Activated gamma-delta T cell treated with Interleukin-2 at 50 U/mL for 16 hours (primary cell): ENCODE results near the gene NUP37.
A peak's percentile ranks its signal among the peaks of the same experiment; 100 is the strongest.
"Not testable (repeated sequence)": the region's sequence is repeated elsewhere in the genome, so short reads cannot be mapped to it uniquely, and the experiment has no call there.

ENCODE experiments used
- DNase-seq: peaks from one replicate; pipeline ENCODE4 v3.0.0-alpha.2; 2020

NUP37 gene

GRCh38 chr12:102119674-102120563 is at the start of gene NUP37, which contains the start of gene PARPBP:
TSS of gene NUP37 (minus strand) at chr12:102120114. CDS start at chr12:102118518, 1,596 bp downstream.
TSS of gene PARPBP (plus strand) at chr12:102120183. CDS start at chr12:102123889, 3,706 bp downstream.
- peak; percentile 89 for DNase-seq

GRCh38 chr12:102167821-102168604 is 48.1 kb upstream of the NUP37 start:
- no peak for DNase-seq

DNA sequence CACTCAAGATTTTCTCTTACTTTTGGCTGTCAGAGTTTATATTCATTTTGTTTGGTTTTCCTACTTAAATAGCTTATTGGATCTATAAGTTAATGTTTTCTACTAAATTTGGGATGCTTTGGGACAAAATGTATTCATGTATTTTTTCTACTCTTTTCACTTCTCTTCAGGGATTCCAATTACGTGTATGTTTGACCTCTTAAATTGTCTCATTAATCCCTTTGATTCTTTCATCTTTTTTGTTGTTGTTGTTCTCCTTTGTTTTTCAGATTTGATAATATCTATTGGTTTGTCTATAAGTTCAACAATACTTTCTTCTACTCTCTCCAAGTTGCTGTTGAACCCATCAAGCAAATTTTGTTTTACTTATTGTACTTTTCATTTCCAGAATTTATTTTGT is 43.5 kb upstream of the NUP37 start:
- DNase-seq, result no peak

- DNase-seq, result not testable (repeated sequence)
These were observed 35.3 kb upstream of the NUP37 start for GRCh38 chr12:102155206-102155605.

DNA sequence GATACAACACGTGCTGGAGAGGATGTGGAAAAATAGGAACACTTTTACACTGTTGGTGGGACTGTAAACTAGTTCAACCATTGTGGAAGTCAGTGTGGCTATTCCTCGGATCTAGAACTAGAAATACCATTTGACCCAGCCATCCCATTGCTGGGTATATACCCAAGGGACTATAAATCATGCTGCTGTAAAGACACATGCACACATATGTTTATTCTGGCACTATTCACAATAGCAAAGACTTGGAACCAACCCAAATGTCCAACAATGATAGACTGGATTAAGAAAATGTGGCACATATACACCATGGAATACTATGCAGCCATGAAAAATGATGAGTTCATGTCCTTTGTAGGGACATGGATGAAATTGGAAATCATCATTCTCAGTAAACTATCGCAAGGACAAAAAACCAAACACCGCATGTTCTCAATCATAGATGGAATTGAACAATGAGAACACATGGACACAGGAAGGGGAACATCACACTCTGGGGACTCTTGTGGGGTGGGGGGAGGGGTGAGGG is 27.2 kb upstream of the NUP37 start:
- DNase-seq, result not testable (repeated sequence)

- no peak for DNase-seq
These were observed 24.3 kb upstream of the NUP37 start for GRCh38 chr12:102144221-102144620.

- DNase-seq, result not testable (repeated sequence)
These were observed 23.0 kb upstream of the NUP37 start for GRCh38 chr12:102142866-102143373.

DNA sequence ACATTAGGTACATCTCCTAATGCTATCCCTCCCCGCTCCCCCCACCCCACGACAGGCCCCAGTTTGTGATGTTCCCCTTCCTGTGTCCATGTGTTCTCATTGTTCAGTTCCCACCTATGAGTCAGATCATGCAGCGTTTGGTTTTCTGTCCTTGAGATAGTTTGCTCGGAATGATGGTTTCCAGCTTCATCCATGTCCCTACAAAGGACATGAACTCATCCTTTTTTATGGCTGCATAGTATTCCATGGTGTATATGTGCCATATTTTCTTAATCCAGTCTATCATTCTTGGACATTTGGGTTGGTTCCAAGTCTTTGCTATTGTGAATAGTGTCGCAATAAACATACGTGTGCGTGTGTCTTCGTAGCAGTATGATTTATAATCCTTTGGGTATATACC is 17.7 kb upstream of the NUP37 start:
- not testable (repeated sequence) for DNase-seq

DNA sequence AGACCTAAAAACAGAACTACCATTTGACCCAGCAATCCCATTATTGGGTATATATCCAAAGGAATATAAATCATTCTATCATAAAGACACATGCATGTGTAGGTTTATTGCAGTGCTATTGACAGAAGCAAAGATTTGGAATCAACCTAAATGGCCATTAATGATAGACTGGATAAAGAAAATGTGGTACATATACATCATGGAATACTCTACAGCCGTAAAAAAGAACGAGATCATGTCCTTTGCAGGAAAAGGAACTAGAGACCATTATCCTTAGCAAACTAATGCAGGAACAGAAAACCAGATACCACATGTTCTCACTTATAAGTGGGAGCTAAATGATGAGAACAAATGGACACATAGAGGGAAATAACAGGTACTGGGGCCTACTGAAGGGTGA is 11.5 kb upstream of the NUP37 start:
- not testable (repeated sequence) for DNase-seq

DNA sequence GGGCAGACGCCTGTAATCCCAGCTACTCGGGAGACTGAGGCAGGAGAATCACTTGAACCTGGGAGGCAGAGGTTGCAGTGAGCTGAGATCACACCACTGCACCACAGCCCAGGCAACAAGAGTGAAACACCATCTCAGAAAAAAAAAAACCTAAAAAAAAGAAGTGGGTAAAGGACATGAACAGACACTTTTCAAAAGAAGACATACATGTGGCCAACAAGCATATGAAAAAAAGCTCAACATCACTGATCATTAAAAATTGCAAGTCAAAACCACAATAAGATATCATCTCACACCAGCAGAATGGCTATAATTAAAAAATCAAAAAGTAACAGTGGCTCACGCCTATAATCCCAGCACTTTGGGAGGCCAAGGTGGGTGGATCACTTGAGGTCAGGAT is 10.8 kb upstream of the NUP37 start:
- DNase-seq, result not testable (repeated sequence)

- not testable (repeated sequence) for DNase-seq
These were observed 1.4 kb upstream of the NUP37 start for GRCh38 chr12:102121328-102121727.

- no peak for DNase-seq
These were observed 972 bp upstream of the NUP37 start for GRCh38 chr12:102120886-102121285.

DNA sequence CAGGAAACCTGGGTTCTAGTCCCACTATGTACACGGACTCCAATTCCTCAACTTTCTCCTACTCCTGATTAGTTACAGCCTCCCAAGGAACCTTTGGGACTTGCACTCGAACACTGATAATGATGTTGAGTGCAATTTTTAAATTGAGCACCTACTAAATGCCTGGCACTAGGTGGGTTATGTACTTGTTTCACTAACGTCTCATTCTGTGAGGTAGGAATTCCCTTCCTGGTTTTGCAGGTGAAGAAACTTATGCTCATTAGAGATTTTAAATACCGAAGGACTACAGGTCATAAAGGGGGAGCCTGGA is 605 bp upstream of the NUP37 start:
- DNase-seq, result no peak

DNA sequence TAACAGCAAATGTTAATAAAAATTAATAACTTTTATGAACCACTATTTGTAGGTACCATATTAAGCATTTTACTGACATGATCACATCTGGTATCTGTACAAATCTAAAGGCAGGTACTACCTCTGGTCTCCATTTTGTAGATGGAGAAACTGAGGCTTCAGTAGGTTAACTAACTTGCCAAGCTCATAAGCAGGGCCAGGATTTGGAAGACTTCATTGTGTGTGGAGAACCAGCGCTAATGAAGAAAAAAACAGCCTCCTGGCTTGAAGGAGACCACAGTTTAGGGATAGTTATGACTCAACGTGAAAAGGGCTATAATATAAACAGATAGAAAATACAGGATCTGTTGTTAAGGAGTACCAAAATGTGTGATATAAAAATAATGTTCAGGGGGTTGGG is 1.0 kb downstream of the NUP37 start:
- DNase-seq, result no peak

DNA sequence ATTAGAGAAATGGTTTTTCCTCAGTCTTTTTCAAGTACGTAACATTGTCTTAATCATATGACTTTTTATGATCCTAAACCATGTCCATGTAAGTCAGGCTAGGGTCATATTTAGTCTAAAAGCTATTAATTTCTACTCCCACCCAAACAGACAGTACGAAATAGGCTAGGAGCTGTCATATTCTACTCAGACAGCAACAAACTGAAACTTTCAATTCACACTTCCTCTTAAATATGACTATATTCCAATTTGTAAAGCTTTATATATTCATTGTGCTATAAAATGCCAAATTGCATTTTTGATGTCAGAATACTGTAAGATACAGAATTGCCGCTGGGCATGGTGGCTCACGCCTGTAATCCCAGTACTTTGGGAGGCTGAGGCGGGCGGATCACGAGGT is 3.5 kb downstream of the NUP37 start:
- no peak for DNase-seq

- DNase-seq, result no peak
These were observed 5.7 kb downstream of the NUP37 start for GRCh38 chr12:102114212-102114611.

DNA sequence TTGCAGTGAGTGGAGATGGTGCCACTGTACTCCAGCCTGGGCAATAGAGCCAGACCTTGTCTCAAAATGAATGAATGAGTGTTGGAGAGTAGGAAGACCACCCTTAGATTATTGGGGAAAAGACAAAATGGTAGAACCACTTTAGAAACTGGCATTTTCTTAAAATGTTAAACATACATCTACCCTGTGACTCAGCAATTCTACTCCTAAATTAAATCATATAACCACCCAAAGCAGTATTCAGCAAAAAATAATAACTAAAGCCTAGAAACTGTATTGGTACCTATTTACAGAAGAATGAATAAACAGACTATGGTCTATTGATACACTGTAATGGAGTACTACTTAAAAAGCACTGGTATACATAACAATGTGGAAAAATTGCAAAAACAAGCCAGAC is 9.1 kb downstream of the NUP37 start:
- DNase-seq, result no peak

GRCh38 chr12:102107970-102108369 is 11.9 kb downstream of the NUP37 start:
- no peak for DNase-seq

DNA sequence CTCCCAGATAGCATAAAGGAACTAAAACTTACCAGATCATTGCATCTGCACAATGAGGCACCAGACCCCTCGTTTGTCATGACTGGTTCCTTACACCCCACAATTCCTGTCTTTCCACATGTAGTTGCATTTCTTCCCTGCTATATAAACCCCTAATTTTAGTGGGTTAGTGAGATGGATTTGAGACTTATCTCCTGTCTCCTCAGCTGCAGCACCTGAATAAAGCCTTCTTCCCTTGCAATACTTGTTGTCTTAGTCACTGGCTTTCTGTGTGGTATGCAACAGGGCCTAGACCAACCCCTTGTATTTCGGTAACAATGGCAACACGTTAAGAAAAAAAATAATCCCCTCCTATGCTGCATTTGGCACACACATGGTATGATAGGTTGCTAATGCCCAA is 13.0 kb downstream of the NUP37 start:
- DNase-seq, result no peak

- DNase-seq, result no peak
These were observed 23.1 kb downstream of the NUP37 start for GRCh38 chr12:102096855-102097254.

DNA sequence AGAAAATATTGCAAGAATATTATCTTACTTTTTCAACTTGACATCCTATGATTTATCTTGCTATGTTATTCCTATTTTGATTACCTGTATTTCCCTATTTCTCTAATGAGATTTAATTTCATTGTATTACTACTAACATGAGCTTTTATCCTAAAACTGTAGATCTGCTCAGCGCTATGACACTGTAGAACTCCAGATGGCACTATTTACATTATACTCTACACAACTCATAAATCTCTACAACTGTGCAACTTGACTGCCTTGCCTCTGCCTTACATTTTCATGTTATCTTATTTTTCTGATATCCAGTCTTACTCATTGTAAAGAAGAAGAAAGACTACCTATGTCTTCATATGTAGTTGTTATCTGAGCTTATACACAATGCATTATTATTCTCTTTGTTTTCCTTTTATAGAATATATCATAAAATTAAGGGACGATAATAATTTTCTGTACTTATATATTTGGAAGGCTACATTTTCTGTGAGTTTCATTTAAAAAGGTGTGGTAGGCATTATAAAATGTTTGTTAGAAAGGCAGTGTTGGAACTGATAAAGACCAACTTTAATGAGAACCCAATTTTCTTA is 24.1 kb downstream of the NUP37 start:
- no peak for DNase-seq

- DNase-seq, result no peak
These were observed 26.6 kb downstream of the NUP37 start for GRCh38 chr12:102093319-102093718.

DNA sequence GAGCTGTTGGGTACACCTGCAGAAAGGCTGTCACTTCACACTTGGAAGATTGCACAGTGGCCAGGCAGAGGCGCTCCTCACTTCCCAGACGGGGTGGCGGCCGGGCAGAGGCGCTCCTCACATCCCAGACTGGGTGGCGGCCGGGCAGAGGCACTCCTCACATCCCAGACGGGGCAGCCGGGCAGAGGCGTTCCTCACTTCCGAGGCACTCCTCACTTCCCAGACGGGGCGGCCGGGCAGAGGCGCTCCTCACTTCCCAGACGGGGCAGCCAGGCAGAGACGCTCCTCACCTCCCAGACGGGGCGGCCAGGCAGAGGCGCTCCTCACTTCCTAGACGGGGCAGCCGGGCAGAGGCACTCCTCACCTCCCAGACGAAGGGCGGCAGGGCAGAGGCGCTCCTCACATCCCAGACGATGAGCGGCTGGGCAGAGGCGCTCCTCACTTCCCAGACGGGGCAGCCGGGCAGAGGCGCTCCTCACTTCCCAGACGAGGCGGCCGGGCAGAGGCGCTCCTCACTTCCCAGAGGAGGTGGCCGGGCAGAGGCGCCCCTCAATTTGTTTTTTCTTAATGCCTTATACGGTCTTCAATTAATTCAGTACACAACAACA is 30.6 kb downstream of the NUP37 start:
- not testable (repeated sequence) for DNase-seq
